Neural progenitor cell (in vitro differentiated cells): ENCODE results near the gene GNAI2.

Experiments
- EZH2phosphoT487 ChIP-seq: fragments of 200-600 bp; sonication (generic); IDR thresholded peaks from 2 replicates; pipeline ENCODE4 v1.6.1; 2017; ENCODE audit warnings: antibody characterized with exemption
- TF ChIP-seq, protein P1 (sequence below): fragments of 200-600 bp; sonication (generic); IDR thresholded peaks from 2 replicates; pipeline ENCODE4 v1.5.1; 2017; ENCODE audit warnings: antibody characterized with exemption, mild to moderate bottlenecking

DNA sequence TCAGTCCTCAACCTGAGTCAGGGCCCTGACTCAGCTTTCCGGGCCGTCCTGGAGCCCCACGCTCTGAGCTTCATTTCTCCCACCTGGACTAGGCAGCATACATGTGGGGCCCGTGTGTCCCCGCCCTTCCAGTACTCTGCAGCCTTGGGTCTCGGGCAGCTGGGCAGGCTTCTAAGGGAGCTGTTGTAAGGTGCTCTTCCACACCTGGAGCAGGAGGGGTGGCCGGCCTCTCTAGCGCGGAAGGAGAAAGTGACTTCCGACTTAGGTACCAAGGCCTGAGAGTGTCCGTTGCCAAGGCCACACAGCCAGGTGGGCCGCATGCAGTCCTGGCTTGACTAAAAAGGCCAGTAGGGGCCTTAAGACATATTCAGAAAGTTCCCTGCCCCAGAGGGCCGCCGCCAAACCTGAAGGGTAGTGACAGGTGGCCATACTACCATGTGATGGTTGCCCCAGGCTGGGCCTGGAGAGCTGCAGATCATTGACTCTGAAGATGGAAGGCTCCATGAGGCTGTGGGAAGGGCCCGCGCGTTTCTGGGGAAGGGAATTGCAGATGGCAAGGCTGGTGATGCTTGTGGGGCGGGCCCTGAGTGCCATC lies 23.5 kb downstream of the GNAI2 start:
- TF ChIP-seq, protein P1, sequence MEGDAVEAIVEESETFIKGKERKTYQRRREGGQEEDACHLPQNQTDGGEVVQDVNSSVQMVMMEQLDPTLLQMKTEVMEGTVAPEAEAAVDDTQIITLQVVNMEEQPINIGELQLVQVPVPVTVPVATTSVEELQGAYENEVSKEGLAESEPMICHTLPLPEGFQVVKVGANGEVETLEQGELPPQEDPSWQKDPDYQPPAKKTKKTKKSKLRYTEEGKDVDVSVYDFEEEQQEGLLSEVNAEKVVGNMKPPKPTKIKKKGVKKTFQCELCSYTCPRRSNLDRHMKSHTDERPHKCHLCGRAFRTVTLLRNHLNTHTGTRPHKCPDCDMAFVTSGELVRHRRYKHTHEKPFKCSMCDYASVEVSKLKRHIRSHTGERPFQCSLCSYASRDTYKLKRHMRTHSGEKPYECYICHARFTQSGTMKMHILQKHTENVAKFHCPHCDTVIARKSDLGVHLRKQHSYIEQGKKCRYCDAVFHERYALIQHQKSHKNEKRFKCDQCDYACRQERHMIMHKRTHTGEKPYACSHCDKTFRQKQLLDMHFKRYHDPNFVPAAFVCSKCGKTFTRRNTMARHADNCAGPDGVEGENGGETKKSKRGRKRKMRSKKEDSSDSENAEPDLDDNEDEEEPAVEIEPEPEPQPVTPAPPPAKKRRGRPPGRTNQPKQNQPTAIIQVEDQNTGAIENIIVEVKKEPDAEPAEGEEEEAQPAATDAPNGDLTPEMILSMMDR = no peak
- TF ChIP-seq EZH2phosphoT487 = no peak
